Upper lobe of left lung (tissue), 6 donors: Measurements from ENCODE around the gene PAK2. TPM values are rescaled to one million over a fixed set of nuclear protein-coding genes. Genes with fewer than 3 reads are reported as not detected.

Experiments used
- ATAC-seq, 2 donors: fragments of 200-7000 bp; cut with Tn5 transposase; one replicate each; pipeline ENCODE4 v1.9.1; 2022; ENCODE audit warnings: mild to moderate bottlenecking in 2 of 2, moderate library complexity in 2 of 2; ENCODE audit not compliant: low FRiP score in 2 of 2
- DNase-seq, 2 donors: peaks; one replicate each; pipeline ENCODE4 v3.0.0-alpha.2; 2019 to 2020
- H3K27ac ChIP-seq, 4 donors: fragments of 200-600 bp; sonication (generic); one replicate each; pipeline ENCODE4 v1.5.1; 2016 to 2019
- H3K27me3 ChIP-seq, 4 donors: fragments of 200-600 bp; sonication (generic); one replicate each; pipeline ENCODE4 v1.5.1; 2017 to 2019
- H3K36me3 ChIP-seq, 4 donors: fragments of 200-600 bp; sonication (generic); one replicate each; pipeline ENCODE4 v1.5.1; 2016 to 2019
- H3K4me1 ChIP-seq, 4 donors: fragments of 200-600 bp; sonication (generic); one replicate each; pipeline ENCODE4 v1.5.1; 2018 to 2019
- H3K4me3 ChIP-seq, 4 donors: fragments of 200-600 bp; sonication (generic); one replicate each; pipeline ENCODE4 v1.5.1; 2017 to 2019; ENCODE audit warnings: mild to moderate bottlenecking in 2 of 4, moderate library complexity in 1 of 4
- H3K9me3 ChIP-seq, 4 donors: fragments of 200-600 bp; sonication (generic); one replicate each; pipeline ENCODE4 v1.5.1; 2018 to 2019
- CTCF ChIP-seq, 6 experiments: fragments of 450-650 bp in 4 of 6; fragments of 200-600 bp in 2 of 6; sonication (generic) in 2 of 6; IDR thresholded peaks; one replicate each; pipeline ENCODE4 v1.5.1; 2016 to 2019; ENCODE audit warnings: antibody characterized with exemption in 6 of 6
- EP300 ChIP-seq, 4 donors: sonication (generic); formaldehyde crosslinking; IDR thresholded peaks; one replicate each; pipeline ENCODE4 v1.5.1; 2017; ENCODE audit warnings: antibody characterized with exemption in 4 of 4, control low read depth in 2 of 4
- POLR2A ChIP-seq, 4 donors: fragments of 450-650 bp; IDR thresholded peaks; one replicate each; pipeline ENCODE4 v1.5.1; 2016 to 2017; ENCODE audit warnings: antibody characterized with exemption in 4 of 4, mild to moderate bottlenecking in 2 of 4
- POLR2AphosphoS5 ChIP-seq, 2 donors: sonication (generic); formaldehyde crosslinking; IDR thresholded peaks; one replicate each; pipeline ENCODE4 v1.5.1; 2017; ENCODE audit warnings: antibody characterized with exemption in 2 of 2
- WGBS, 2 donors: methylation state at CpG; one replicate each; pipeline ENCODE4 v1.1.5; 2017 to 2018; 5-methylcytosine and 5-hydroxymethylcytosine counted together
- total RNA-seq, 6 donors: library from RNA; depleted of rRNA in 4 of 6; stranded (reverse); fragments of >200 nt in 4 of 6; gene quantifications; one replicate each; pipeline versions ENCODE4 v1.1.0 to v1.2.1, GENCODE V29; 2016 to 2021
- donor health status: DM: no; HTN: no; CAD: no; lungs with moderate emphysema.
- donor health status: DM: no; HTN: yes; CAD: no; lungs with severe emphysema.

PAK2 gene
- 10 to 100 TPM; 24.7 to 82.2 (median 60.1) TPM for total RNA-seq

DNA sequence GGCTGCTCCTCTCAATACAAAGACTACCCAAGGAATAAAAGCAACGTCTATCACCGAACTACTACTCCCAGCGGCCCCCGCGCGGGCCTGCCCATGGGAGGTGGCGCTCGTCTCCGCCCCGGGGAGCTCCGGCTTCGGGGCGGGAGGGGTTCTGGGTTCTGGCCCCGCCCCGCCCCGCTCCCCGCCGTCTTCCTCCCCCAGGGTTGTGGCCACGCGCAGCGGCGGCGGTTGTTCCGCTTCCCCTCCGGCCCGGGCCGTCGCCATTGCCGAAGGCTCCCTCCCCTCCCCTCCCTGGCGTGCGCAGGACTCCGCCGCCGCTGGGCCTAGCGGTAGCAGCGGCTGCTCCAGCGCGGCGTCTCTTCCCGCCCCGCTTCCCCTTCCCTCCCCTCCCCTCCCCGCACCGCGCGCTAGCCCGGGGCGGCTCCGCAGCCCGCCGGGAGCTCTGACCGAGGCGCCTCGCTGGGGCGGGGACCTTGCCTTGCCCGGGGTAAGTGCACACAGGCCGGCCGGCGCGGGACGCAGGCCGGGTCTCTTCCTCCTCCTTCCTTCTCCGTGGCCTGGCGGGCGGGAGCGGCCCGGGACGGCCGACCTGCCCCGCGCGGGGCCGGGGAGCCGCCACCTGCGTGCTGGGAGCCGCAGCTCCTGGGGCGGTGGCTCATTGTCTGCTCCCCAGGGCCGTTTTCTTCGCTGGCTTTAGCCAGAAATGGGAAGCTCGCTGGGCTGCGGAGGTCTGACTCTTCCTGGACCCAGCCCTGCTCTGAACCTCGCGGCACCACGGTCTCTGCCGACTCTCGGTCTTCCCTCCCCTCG is at the start of gene PAK2:
TSS of gene PAK2 (plus strand) at position 187 of the 810 bp plus-strand sequence. CDS start 42,790 bp downstream, outside the sequence.
- TF ChIP-seq CTCF (IDR thresholded peaks at IDR 0.05) (peak in 1 of 6 experiments; percentile 6), POLR2AphosphoS5 (IDR thresholded peaks at IDR 0.05) (peak; percentile 85 to 92), EP300 (IDR thresholded peaks at IDR 0.05) (no peak), POLR2A (IDR thresholded peaks at IDR 0.05) (peak in 3 of 4 donors; percentile 22 to 69 (median 62))
- peak within 1 kb of the TSS; percentile 93 to 100 (median 98) for H3K27ac ChIP-seq
- WGBS, 2 donors: 0 to 1% methylated on average over 12 to 51 of the region's 86 CpGs
- no peaks in the 10 kb centered on the region for H3K36me3 ChIP-seq
- peaks cover 11 to 41% (median 19%) of the 10 kb centered on the region in 4 donors for H3K4me1 ChIP-seq
- ATAC-seq (peak; percentile 98 to 99), DNase-seq (peak; percentile 96 to 98)
- peak within 1 kb of the TSS; percentile 56 to 98 (median 85) for H3K4me3 ChIP-seq
- H3K9me3 ChIP-seq: no peaks in the 10 kb centered on the region
- no peaks in the 10 kb centered on the region for H3K27me3 ChIP-seq

DNA sequence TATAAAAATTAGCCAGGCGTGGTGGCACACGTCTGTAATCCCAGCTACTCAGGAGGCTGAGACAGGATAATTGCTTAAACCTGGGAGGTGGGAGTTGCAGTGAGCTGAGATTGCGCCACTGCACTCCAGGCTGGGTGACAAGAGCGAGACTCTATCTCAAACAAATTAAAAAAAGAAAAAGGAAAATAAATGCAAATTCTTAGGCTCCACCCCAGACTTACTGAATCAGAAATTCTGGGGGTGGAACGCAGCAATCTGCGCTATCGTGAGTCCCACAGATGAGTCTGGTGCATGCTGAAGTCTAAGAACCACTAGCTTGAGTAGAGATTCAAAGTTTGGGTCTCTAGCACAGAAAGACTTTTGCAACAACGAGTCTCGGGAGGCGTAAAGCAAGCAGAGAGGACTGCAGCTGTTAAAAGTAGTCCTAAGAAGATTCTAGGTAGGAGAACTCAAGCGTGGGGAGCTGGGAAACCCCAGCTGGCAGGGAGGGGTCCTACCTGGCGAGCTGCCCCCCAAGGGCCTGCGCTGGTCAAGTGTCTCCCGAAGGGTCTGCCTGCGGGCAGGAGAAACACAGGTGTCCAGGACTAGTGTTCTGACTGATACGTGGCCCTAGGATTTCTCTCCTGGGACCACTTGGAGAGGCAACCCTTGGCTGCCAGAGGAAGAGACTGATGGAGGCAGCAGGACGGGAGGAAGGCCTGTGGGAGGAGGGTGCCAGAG is 49.6 kb upstream of the PAK2 start:
- Histone ChIP-seq H3K4me3 (no peak overlapping the region), H3K36me3 (no peaks in the 10 kb centered on the region), H3K9me3 (no peaks in the 10 kb centered on the region), H3K27ac (peak overlapping the region in 1 of 4 donors; percentile 31), H3K4me1 (peaks cover 9 to 24% (median 12%) of the 10 kb centered on the region in 4 donors), H3K27me3 (no peaks in the 10 kb centered on the region)
- ATAC-seq (no peak), DNase-seq (no peak)
- no peak for TF ChIP-seq POLR2AphosphoS5 (IDR thresholded peaks at IDR 0.05)
- no peak for TF ChIP-seq CTCF (IDR thresholded peaks at IDR 0.05)
- TF ChIP-seq POLR2A (IDR thresholded peaks at IDR 0.05): no peak
- no peak for TF ChIP-seq EP300 (IDR thresholded peaks at IDR 0.05)
- 85 to 86% methylated on average over 17 of the region's 17 CpGs for WGBS, 2 donors

DNA sequence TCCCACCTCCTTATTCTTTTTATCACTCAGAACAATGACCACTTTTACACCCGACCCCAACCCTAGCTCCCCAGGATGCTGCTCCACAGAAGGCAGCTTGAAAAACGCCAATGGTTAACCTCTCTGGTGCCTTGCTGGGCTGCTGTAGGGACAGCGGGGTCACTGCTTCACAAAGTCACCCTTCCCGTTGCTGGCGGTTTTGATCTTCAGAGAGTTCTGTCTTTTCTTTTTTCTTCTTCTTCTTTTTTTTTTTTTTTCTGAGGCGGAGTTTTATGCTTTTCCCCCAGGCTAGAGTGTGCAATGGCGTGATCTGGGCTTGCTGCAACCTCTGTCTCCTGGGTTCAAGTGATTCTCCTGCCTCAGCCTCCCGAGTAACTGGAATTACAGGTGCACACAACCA is 48.3 kb upstream of the PAK2 start:
- WGBS, 2 donors: 65 to 66% methylated on average over 8 of the region's 8 CpGs

DNA sequence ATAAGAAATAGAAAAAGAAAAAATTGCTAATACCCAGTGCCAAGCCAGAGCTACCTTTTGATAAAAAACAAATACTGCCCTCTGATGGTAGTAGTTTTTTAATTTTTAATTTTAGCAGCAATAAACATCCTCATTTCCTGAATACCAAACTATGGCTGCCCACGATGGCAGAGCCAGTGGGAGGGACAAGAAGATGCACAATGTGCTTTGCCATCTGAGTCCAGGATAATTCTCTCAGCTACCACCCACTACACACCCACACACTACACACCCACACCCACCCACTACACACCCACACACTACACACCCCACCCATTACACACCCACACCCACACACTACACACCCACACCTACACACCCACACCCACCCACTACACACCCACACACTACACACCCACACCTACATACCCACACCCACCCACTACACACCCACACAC is 45.4 kb upstream of the PAK2 start:
- no peaks in the 10 kb centered on the region for H3K27me3 ChIP-seq
- peaks cover 4 to 6% (median 5%) of the 10 kb centered on the region in 4 donors for H3K4me1 ChIP-seq
- H3K27ac ChIP-seq: no peak overlapping the region
- no peak overlapping the region for H3K4me3 ChIP-seq
- TF ChIP-seq EP300 (IDR thresholded peaks at IDR 0.05) (no peak), POLR2AphosphoS5 (IDR thresholded peaks at IDR 0.05) (no peak), POLR2A (IDR thresholded peaks at IDR 0.05) (no peak), CTCF (IDR thresholded peaks at IDR 0.05) (no peak)
- 0% methylated on average over 1 of the region's 1 CpG for WGBS, 2 donors
- no peaks in the 10 kb centered on the region for H3K36me3 ChIP-seq
- DNase-seq (no peak), ATAC-seq (no peak)
- no peaks in the 10 kb centered on the region for H3K9me3 ChIP-seq

More for the DNA sequence above, 48.3 kb upstream of the PAK2 start:
- Histone ChIP-seq H3K27ac (peak overlapping the region in 1 of 4 donors; percentile 11), H3K27me3 (no peaks in the 10 kb centered on the region), H3K4me3 (no peak overlapping the region), H3K9me3 (no peaks in the 10 kb centered on the region), H3K36me3 (no peaks in the 10 kb centered on the region), H3K4me1 (peaks cover 7 to 19% (median 11%) of the 10 kb centered on the region in 4 donors)
- ATAC-seq (no peak), DNase-seq (no peak)
- TF ChIP-seq POLR2A (IDR thresholded peaks at IDR 0.05) (no peak), POLR2AphosphoS5 (IDR thresholded peaks at IDR 0.05) (no peak), EP300 (IDR thresholded peaks at IDR 0.05) (no peak), CTCF (IDR thresholded peaks at IDR 0.05) (no peak)
